GM19025 (cell line): Measurements from ENCODE around the gene KCNH3.
"Not testable (repeated sequence)": the region's sequence is repeated elsewhere in the genome, so short reads cannot be mapped to it uniquely, and the experiment has no call there.

ENCODE experiments used
- ATAC-seq: cut with Tn5 transposase; IDR thresholded peaks from one replicate; pipeline ENCODE4 v1.9.1; 2021; ENCODE audit warnings: mild to moderate bottlenecking, low read depth, moderate library complexity; ENCODE audit not compliant: unreplicated experiment

Gene KCNH3

GRCh38 chr12:49583366-49584094 is 44.7 kb downstream of the KCNH3 start:
- no peak for ATAC-seq

DNA sequence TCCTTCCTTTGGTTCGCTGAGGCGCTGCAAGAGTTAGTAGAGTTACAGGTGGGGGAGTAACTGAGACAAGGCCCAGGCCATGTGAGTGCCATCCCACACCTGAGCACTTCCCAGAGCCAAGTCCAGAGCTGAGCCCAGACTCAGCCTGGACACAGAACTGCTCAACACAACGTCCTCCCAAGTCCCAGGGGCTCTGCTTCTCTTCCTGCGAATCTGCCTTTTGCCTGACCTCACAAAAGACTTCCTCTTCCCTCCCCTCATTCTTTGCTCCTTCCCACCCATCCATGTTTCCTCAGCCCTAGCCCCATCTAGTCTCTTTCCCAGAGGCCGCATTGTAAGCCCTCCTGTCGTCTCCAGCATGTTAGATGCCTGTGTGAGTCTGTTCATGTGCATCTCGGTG is 45.8 kb downstream of the KCNH3 start:
- ATAC-seq: no peak

- no peak for ATAC-seq
Measured at GRCh38 chr12:49585477-49586459, 46.9 kb downstream of the KCNH3 start.

DNA sequence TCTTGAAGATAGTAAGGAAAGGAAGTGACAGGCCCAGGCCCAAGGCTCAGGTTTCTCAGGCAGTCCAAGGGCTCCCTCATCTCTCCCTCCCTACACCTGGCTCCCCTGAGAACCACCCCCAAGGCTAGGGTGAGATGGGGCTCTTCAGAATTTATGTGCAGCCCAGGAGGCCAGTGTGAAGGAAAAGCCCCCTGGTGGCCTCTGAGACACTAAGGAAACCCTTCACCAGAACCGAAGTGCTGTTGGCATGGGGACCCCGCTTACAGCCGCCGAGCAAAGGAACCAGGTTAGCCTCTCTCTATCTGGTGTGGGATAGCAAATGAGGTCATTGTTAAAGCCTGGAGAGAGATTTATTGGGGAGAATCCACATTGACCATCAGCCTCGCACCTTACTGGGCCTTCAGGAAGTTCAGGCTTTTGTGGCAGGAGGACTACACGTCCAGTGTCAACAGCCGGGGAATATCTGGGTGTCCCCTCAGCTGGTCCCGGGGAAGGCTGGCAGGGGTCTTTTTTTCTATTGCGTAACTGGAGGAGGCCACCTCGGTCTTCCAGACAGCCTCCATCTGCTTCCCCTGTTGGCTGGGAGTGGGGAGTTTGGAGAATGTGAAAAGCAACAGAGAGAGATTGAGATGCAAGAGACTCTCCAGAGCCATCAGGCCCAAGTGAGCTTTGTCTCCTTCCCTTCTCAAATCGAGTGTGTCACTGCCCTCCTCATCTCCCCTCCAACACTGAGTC is 48.5 kb downstream of the KCNH3 start:
- no peak for ATAC-seq

DNA sequence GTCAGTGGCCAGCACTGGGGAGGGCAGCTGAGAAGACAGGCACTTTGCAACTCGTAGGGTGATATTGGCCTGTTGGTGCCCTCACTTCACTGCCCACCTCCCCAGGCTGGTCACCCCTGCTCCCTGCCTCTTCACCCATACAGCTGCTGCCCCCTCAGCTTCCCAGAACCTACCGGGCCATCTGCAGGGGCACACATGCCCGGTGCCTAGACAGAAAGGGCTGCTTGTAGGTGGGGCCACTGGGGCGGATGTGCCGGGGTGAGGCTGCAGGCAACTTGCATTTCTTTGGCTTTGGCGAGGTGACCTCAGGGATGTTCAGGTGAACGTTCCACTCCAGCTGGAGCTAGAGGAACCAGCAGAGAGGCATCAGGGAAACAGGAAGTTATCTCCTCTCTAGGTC is 49.5 kb downstream of the KCNH3 start:
- no peak for ATAC-seq

DNA sequence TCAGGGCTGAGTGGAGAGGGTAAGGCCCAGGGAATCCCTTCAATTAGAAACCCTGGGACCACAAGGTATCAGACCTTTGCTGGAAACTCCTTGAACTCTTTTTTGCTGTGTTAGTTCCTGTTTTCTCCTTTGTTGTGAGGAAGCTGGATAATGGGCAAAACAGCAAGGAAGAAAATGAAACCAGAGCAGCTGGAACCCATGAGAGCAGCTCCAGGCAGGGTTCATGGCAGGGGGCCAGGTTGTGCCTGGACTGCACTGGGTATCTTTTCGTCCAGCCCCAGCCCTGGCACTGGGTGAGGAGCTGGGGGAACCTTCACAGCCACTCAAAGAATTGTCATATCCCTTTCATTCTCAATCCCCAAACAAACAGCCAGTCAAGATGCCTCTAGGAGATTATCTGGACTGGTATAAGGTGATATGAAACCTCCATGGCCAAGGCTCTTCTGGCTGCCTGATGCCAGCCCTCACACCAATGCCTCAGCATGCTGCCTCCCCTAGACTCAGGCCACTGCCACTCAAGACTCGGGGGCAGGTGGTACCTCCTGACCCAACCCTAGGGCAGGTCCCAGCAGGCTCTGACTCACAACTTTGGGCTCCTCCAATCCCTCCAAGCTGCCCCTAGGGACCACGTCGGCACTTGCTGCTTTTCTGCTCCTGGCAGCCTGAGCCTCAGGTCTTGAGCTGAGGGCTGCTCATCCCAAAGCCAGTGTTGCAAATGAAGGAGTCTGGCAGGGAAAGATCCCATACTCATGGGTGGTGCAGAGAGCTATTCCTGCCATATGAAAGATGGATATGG is 50.1 kb downstream of the KCNH3 start:
- ATAC-seq: no peak

GRCh38 chr12:49598527-49598926 is 59.7 kb downstream of the KCNH3 start:
- ATAC-seq: no peak

DNA sequence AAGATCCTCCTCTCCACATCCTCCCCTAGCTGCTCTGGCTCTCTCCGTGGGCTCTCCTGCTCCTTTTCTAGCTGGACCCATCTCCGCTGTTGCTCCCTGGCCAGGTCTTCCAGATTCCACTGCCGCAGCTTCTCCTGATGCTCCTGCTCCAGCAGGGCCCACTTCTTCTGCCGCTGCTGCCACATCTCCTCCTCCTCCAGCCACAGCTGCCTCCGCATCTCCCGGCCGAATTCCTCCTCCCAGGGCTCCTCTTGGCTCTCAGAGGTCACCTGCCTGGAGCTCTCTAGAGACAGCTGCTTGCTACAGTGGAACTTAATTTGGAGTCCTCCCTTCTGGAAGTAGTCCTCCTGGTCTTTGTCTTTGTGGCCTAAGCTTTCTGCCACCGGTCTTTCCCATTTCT is 61.1 kb downstream of the KCNH3 start:
- no peak for ATAC-seq

DNA sequence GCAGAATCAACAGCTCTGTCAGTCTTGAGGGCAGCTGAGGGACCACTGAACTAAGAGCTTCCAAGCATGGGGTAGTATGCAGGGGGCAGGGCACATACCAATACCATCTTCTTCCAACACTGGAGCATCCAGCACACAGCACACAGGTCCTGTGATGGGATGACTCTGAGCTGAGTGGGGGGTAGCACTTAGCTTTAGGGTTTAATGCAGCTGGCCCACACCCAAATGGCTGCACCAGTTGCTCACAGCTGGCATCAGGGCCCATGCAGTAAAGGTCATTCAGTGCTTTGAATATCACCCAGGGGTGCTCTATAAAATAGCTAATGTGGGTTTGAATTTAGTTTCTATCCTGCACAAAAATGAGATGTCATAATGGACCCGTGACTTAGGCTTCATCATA is 64.9 kb downstream of the KCNH3 start:
- ATAC-seq: no peak

- no peak for ATAC-seq
Measured at GRCh38 chr12:49604856-49605255, 66.0 kb downstream of the KCNH3 start.

DNA sequence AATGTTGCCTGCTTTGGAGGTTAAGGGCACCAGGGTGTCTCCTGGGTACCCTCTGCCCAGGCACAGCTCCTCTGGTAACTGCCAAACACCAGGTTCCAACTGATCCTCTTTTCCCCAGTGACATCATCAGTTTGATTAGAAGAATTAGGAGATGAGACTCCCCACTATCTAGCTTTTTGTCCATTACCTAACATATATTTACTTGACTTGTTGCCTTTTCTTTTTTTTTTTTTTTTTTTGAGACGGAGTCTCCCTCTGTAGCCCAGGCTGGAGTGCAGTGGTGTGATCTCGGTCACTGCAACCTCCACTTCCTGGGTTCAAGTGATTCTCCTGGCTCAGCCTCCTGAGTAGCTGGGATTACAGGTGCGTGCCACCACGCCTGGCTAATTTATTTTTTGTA is 66.7 kb downstream of the KCNH3 start, which contains the start of gene FAM186B:
Gene FAM186B (minus strand): TSS at position 101 of the 400 bp plus-strand sequence. CDS start 162 bp downstream, outside the sequence.
- not testable (repeated sequence) for ATAC-seq
